Activated CD8-positive, alpha-beta T cell treated with anti-CD3 and anti-CD28 coated beads, Interleukin-2, amount 10 ng/mL, durations not matched to agents 7 days and 5 days (primary cell): ENCODE measurements around the gene MUC2. TPM values are rescaled to one million over a fixed set of nuclear protein-coding genes. Genes with fewer than 3 reads are reported as not detected.
"Not testable (repeated sequence)": the region's sequence is repeated elsewhere in the genome, so short reads cannot be mapped to it uniquely, and the experiment has no call there.

Source experiments
- ATAC-seq: fragments of 150-1000 bp; cut with Tn5 transposase; one replicate; pipeline ENCODE4 v1.10.0; 2021; ENCODE audit warnings: moderate library complexity
- CTCF ChIA-PET: fragments of 350-600 bp; sonication (Branson Sonifier 250); formaldehyde crosslinking; loops from one replicate; lab custom pipeline; 2021; ENCODE audit warnings: antibody characterized with exemption; lab: Charles Lee
- POLR2A ChIA-PET: fragments of 350-600 bp; sonication (Branson Sonifier 250); formaldehyde crosslinking; loops from one replicate; lab custom pipeline; 2021; ENCODE audit warnings: antibody characterized with exemption; lab: Charles Lee
- DNase-seq: peaks from one replicate; pipeline ENCODE4 v3.0.0-alpha.2; 2020
- H3K27ac Mint-ChIP-seq: one replicate; pipeline ENCODE4 v1.8.0; 2021; ENCODE audit warnings: mild to moderate bottlenecking, mixed read lengths
- H3K27me3 Mint-ChIP-seq: one replicate; pipeline ENCODE4 v1.8.0; 2021; ENCODE audit warnings: low read depth, mixed read lengths
- H3K36me3 Mint-ChIP-seq: one replicate; pipeline ENCODE4 v1.8.0; 2021; ENCODE audit warnings: low read depth, mixed read lengths
- H3K4me1 Mint-ChIP-seq: one replicate; pipeline ENCODE4 v1.8.0; 2021; ENCODE audit warnings: low read depth, mixed read lengths
- H3K4me3 Mint-ChIP-seq: one replicate; pipeline ENCODE4 v1.8.0; 2021; ENCODE audit warnings: mild to moderate bottlenecking, mixed read lengths
- H3K9me3 Mint-ChIP-seq: one replicate; pipeline ENCODE4 v1.8.0; 2022; ENCODE audit warnings: mixed read lengths; ENCODE audit not compliant: insufficient read depth
- total RNA-seq, 2 experiments: library from RNA; stranded (reverse); gene quantifications; one replicate each; pipeline ENCODE4 v1.2.3, GENCODE V29; 2021

MUC2 gene
- total RNA-seq, 2 experiments from 2014 or later: not detected

- DNase-seq: no peak
- Mint-ChIP-seq H3K27ac (no peak overlapping the region), H3K36me3 (no peaks in the 10 kb centered on the region), H3K9me3 (no peaks in the 10 kb centered on the region), H3K4me1 (no peaks in the 10 kb centered on the region), H3K27me3 (no peaks in the 10 kb centered on the region), H3K4me3 (no peak overlapping the region)
- POLR2A ChIA-PET: no interaction called here
- ATAC-seq: no peak
- CTCF ChIA-PET: no interaction called here
Observed at GRCh38 chr11:1112351-1113191, 37.9 kb downstream of the MUC2 start.

GRCh38 chr11:1113405-1114201, 38.9 kb downstream of the MUC2 start:
- Mint-ChIP-seq H3K36me3 (no peaks in the 10 kb centered on the region), H3K27me3 (no peaks in the 10 kb centered on the region), H3K27ac (no peak overlapping the region), H3K9me3 (no peaks in the 10 kb centered on the region), H3K4me1 (no peaks in the 10 kb centered on the region), H3K4me3 (no peak overlapping the region)
- CTCF ChIA-PET: interaction anchor here (1.6 kb wide), 1 partner anchor 461 kb away, joined by 4 read pairs; no protein-coding TSS in a partner anchor
- ATAC-seq: no peak
- no peak for DNase-seq
- POLR2A ChIA-PET: no interaction called here

- DNase-seq, H3K4me3 Mint-ChIP-seq, H3K27me3 Mint-ChIP-seq, H3K36me3 Mint-ChIP-seq, POLR2A ChIA-PET, H3K4me1 Mint-ChIP-seq, H3K9me3 Mint-ChIP-seq, ATAC-seq, H3K27ac Mint-ChIP-seq: not testable (repeated sequence)
- CTCF ChIA-PET: interaction anchor here (1.2 kb wide), 1 partner anchor 399 kb away, joined by 3 read pairs; no protein-coding TSS in a partner anchor
Observed at GRCh38 chr11:1115292-1115691, 40.6 kb downstream of the MUC2 start.

GRCh38 chr11:1116104-1116503, 41.4 kb downstream of the MUC2 start:
- H3K27me3 Mint-ChIP-seq: no peaks in the 10 kb centered on the region
- CTCF ChIA-PET: interaction anchor here (1.2 kb wide), 1 partner anchor 398 kb away, joined by 3 read pairs; no protein-coding TSS in a partner anchor

GRCh38 chr11:1116666-1117390, 42.2 kb downstream of the MUC2 start:
- Mint-ChIP-seq H3K27me3 (no peaks in the 10 kb centered on the region), H3K27ac (no peak overlapping the region), H3K4me1 (no peaks in the 10 kb centered on the region), H3K4me3 (no peak overlapping the region), H3K9me3 (no peaks in the 10 kb centered on the region), H3K36me3 (no peaks in the 10 kb centered on the region)
- ChIA-PET POLR2A (no interaction called here), CTCF (interaction anchor here (1.2 kb wide), 1 partner anchor 397 kb away, joined by 3 read pairs; no protein-coding TSS in a partner anchor)
- no peak for DNase-seq
- ATAC-seq: no peak

More at GRCh38 chr11:1116104-1116503, 41.4 kb downstream of the MUC2 start:
- ATAC-seq: no peak
- H3K4me1 Mint-ChIP-seq: no peaks in the 10 kb centered on the region
- H3K27ac Mint-ChIP-seq: no peak overlapping the region
- H3K4me3 Mint-ChIP-seq: no peak overlapping the region
- POLR2A ChIA-PET: no interaction called here
- no peaks in the 10 kb centered on the region for H3K9me3 Mint-ChIP-seq
- no peak for DNase-seq
- no peaks in the 10 kb centered on the region for H3K36me3 Mint-ChIP-seq

GRCh38 chr11:1117992-1118391, 43.3 kb downstream of the MUC2 start:
- DNase-seq: no peak
- no peaks in the 10 kb centered on the region for H3K36me3 Mint-ChIP-seq
- no peak overlapping the region for H3K27ac Mint-ChIP-seq
- no peak overlapping the region for H3K4me3 Mint-ChIP-seq
- ATAC-seq: no peak
- H3K4me1 Mint-ChIP-seq: no peaks in the 10 kb centered on the region
- no peaks in the 10 kb centered on the region for H3K9me3 Mint-ChIP-seq
- ChIA-PET POLR2A (no interaction called here), CTCF (no interaction called here)
- H3K27me3 Mint-ChIP-seq: no peaks in the 10 kb centered on the region

GRCh38 chr11:1118755-1119603, 44.3 kb downstream of the MUC2 start:
- H3K36me3 Mint-ChIP-seq: no peaks in the 10 kb centered on the region
- POLR2A ChIA-PET: no interaction called here
- CTCF ChIA-PET: no interaction called here
- no peaks in the 10 kb centered on the region for H3K9me3 Mint-ChIP-seq
- H3K4me1 Mint-ChIP-seq: no peaks in the 10 kb centered on the region
- no peaks in the 10 kb centered on the region for H3K27me3 Mint-ChIP-seq
- no peak for DNase-seq
- H3K27ac Mint-ChIP-seq: no peak overlapping the region
- H3K4me3 Mint-ChIP-seq: no peak overlapping the region
- ATAC-seq: no peak

GRCh38 chr11:1119604-1120146, 45.0 kb downstream of the MUC2 start:
- no peaks in the 10 kb centered on the region for H3K27me3 Mint-ChIP-seq
- no peak overlapping the region for H3K4me3 Mint-ChIP-seq
- DNase-seq (no peak), ATAC-seq (no peak)
- no peak overlapping the region for H3K27ac Mint-ChIP-seq
- POLR2A ChIA-PET: no interaction called here
- no peaks in the 10 kb centered on the region for H3K36me3 Mint-ChIP-seq
- CTCF ChIA-PET: no interaction called here
- no peaks in the 10 kb centered on the region for H3K4me1 Mint-ChIP-seq
- no peaks in the 10 kb centered on the region for H3K9me3 Mint-ChIP-seq

- DNase-seq: no peak
- no peak overlapping the region for H3K4me3 Mint-ChIP-seq
- no peaks in the 10 kb centered on the region for H3K9me3 Mint-ChIP-seq
Observed at GRCh38 chr11:1120532-1121330, 46.1 kb downstream of the MUC2 start.

GRCh38 chr11:1121331-1121812, 46.7 kb downstream of the MUC2 start:
- Mint-ChIP-seq H3K4me1 (no peaks in the 10 kb centered on the region), H3K36me3 (no peaks in the 10 kb centered on the region), H3K9me3 (no peaks in the 10 kb centered on the region), H3K27me3 (no peaks in the 10 kb centered on the region), H3K27ac (no peak overlapping the region), H3K4me3 (no peak overlapping the region)
- ATAC-seq (no peak), DNase-seq (no peak)
- ChIA-PET CTCF (no interaction called here), POLR2A (no interaction called here)

More at GRCh38 chr11:1120532-1121330, 46.1 kb downstream of the MUC2 start:
- Mint-ChIP-seq H3K27me3 (no peaks in the 10 kb centered on the region), H3K36me3 (no peaks in the 10 kb centered on the region), H3K27ac (no peak overlapping the region), H3K4me1 (no peaks in the 10 kb centered on the region)
- ChIA-PET CTCF (no interaction called here), POLR2A (no interaction called here)
- ATAC-seq: no peak
